HepG2 (cell line): ENCODE data around the gene KCNJ1. TPM values are rescaled to one million over a fixed set of nuclear protein-coding genes. Genes with fewer than 3 reads are reported as not detected.

ENCODE experiments used
- ATAC-seq: fragments of 200-7000 bp; cut with Tn5 transposase; 3 replicates; pipeline ENCODE4 v1.9.1; 2020; ENCODE audit warnings: mild to moderate bottlenecking, moderate library complexity
- BruUV-seq: library from RNA; stranded (reverse); fragments of 400-500 nt; replicated peaks from 2 replicates; lab custom pipeline; 2021; lab: Mats Ljungman, UMichigan
- CTCF ChIA-PET: fragments of 300-600 bp; formaldehyde crosslinking; extraction: SDS; loops from one replicate; lab custom pipeline; 2021; ENCODE audit warnings: low total read pairs, inconsistent platforms, low intra/inter-chr PET ratio; lab: Yijun Ruan, JAX
- POLR2A ChIA-PET: fragments of 350-600 bp; sonication (Branson Sonifier 250); formaldehyde crosslinking; loops from one replicate; lab custom pipeline; 2020; ENCODE audit warnings: antibody characterized with exemption, inconsistent platforms; lab: Yijun Ruan, JAX
- DNase-seq: peaks from one replicate; pipeline ENCODE4 v3.0.0-alpha.2; 2015; ENCODE audit warnings: low spot score
- FAIRE-seq: peaks from 3 replicates; lab custom pipeline; 2011; peaks lifted over from hg19 to GRCh38; lab: Jason Lieb, UNC
- H2AFZ ChIP-seq: one replicate; pipeline ENCODE4 v1.6.1; 2011; ENCODE audit warnings: low read length, inconsistent platforms
- H3K27ac ChIP-seq: fragments of 300-600 bp; 3 replicates; pipeline ENCODE4 v1.8.0; 2011; ENCODE audit warnings: mixed run types, mild to moderate bottlenecking, mixed read lengths, low read length, inconsistent platforms; ENCODE audit not compliant: insufficient read depth; ENCODE audit errors: extremely low read length
- H3K27me3 ChIP-seq, 2 experiments: fragments of 200-600 bp in 1 of 2; 2 replicates in 1 of 2; 3 replicates in 1 of 2; pipeline versions ENCODE4 v1.6.0 to v1.8.0; 2011; ENCODE audit warnings: low read length in 2 of 2, mild to moderate bottlenecking in 2 of 2, moderate library complexity in 2 of 2, inconsistent platforms in 1 of 2; ENCODE audit not compliant: insufficient read depth in 2 of 2, control insufficient read depth in 1 of 2
- H3K36me3 ChIP-seq, 2 experiments: fragments of 200-600 bp in 1 of 2; replicated peaks in 1 of 2; 2 replicates in 1 of 2; 3 replicates in 1 of 2; pipeline versions ENCODE4 v1.5.1 to v1.8.0; 2011; ENCODE audit warnings: low read length in 2 of 2, inconsistent platforms in 1 of 2; ENCODE audit not compliant: insufficient read depth in 2 of 2, control insufficient read depth in 1 of 2
- H3K4me1 ChIP-seq: 2 replicates; pipeline ENCODE4 v1.5.1; 2012; ENCODE audit warnings: low read length, inconsistent platforms; ENCODE audit not compliant: insufficient read depth
- H3K4me2 ChIP-seq: 2 replicates; pipeline ENCODE4 v1.6.0; 2011; ENCODE audit warnings: low read depth, low read length, inconsistent platforms
- H3K4me3 ChIP-seq, 3 experiments: fragments of 200-600 bp in 1 of 3; sonication (generic), shearing (Covaris generic) in 1 of 3; replicated peaks in 1 of 3; 2 replicates each; pipeline ENCODE4 v1.5.1; 2011 to 2016; ENCODE audit warnings: low read length in 3 of 3, inconsistent platforms in 2 of 3, low read depth in 2 of 3, mild to moderate bottlenecking in 2 of 3, control low read depth in 1 of 3, mixed read lengths in 1 of 3; ENCODE audit not compliant: insufficient read depth in 1 of 3
- H3K79me2 ChIP-seq: one replicate; pipeline ENCODE4 v1.6.1; 2011; ENCODE audit warnings: low read length, inconsistent platforms; ENCODE audit not compliant: insufficient read depth
- H3K9ac ChIP-seq: 2 replicates; pipeline ENCODE4 v1.6.0; 2011; ENCODE audit warnings: mild to moderate bottlenecking, low read depth, low read length, inconsistent platforms; ENCODE audit not compliant: insufficient read depth
- H3K9me3 ChIP-seq: 2 replicates; pipeline ENCODE4 v1.5.1; 2012; ENCODE audit warnings: mild to moderate bottlenecking, low read length
- H4K20me1 ChIP-seq: 2 replicates; pipeline ENCODE4 v1.6.0; 2011; ENCODE audit warnings: inconsistent platforms, mild to moderate bottlenecking, low read length, moderate library complexity; ENCODE audit not compliant: insufficient read depth
- AGO1 ChIP-seq: fragments of 200-400 bp; formaldehyde crosslinking; IDR thresholded peaks from 2 replicates; pipeline ENCODE4 v1.6.1; 2017; ENCODE audit warnings: mild to moderate bottlenecking, low read depth, low read length, moderate library complexity; ENCODE audit not compliant: poor library complexity, severe bottlenecking
- E2F1 ChIP-seq: sonication (generic); formaldehyde crosslinking; IDR thresholded peaks from 2 replicates; pipeline ENCODE4 v1.5.0; 2020; ENCODE audit warnings: missing genetic modification reagents
- FOXA1 ChIP-seq, 2 experiments: fragments of 450-650 bp in 1 of 2; sonication (generic) in 1 of 2; formaldehyde crosslinking in 1 of 2; IDR thresholded peaks; 2 replicates each; pipeline versions ENCODE4 v1.4.0 to v1.6.1; 2016 to 2020; ENCODE audit warnings: missing genetic modification reagents in 1 of 2
- HIVEP1 ChIP-seq: sonication (generic); formaldehyde crosslinking; IDR thresholded peaks from 2 replicates; pipeline ENCODE4 v1.4.0; 2020; ENCODE audit warnings: mild to moderate bottlenecking, missing genetic modification reagents
- KDM2A ChIP-seq: sonication (generic); formaldehyde crosslinking; IDR thresholded peaks from 2 replicates; pipeline ENCODE4 v1.4.0; 2020; ENCODE audit warnings: low read depth, missing genetic modification reagents, borderline replicate concordance
- MEIS1 ChIP-seq: sonication (generic); formaldehyde crosslinking; IDR thresholded peaks from 2 replicates; pipeline ENCODE4 v1.9.0; 2021; ENCODE audit warnings: mild to moderate bottlenecking, missing genetic modification reagents, moderate library complexity, borderline replicate concordance
- PCBP2 ChIP-seq: fragments of 200-400 bp; formaldehyde crosslinking; optimal IDR thresholded peaks from 2 replicates; pipeline ENCODE3; 2018; ENCODE audit warnings: low read length, low read depth; ENCODE audit not compliant: poor library complexity, severe bottlenecking
- RBFOX2 ChIP-seq: fragments of 200-400 bp; formaldehyde crosslinking; IDR thresholded peaks from 2 replicates; pipeline ENCODE4 v1.6.1; 2017; ENCODE audit warnings: low read depth, mild to moderate bottlenecking, low read length
- ZNF282 ChIP-seq: fragments of 450-650 bp; IDR thresholded peaks from 2 replicates; pipeline ENCODE4 v1.6.1; 2018; ENCODE audit not compliant: partially characterized antibody
- ZNF747 ChIP-seq: sonication (generic); formaldehyde crosslinking; IDR thresholded peaks from 2 replicates; pipeline ENCODE4 v1.8.1; 2023; ENCODE audit warnings: missing genetic modification reagents, mild to moderate bottlenecking, borderline replicate concordance
- ZNF800 ChIP-seq: sonication (generic); formaldehyde crosslinking; IDR thresholded peaks from 2 replicates; pipeline ENCODE4 v1.4.0; 2020; ENCODE audit warnings: missing genetic modification reagents
- ZSCAN29 ChIP-seq: sonication (generic); formaldehyde crosslinking; conservative IDR thresholded peaks from 2 replicates; pipeline ENCODE4 v1.4.0; 2020; ENCODE audit warnings: mild to moderate bottlenecking, missing genetic modification reagents
- WGBS: methylation state at CpG from one replicate; pipeline ENCODE4 v1.1.6; 2017; ENCODE audit warnings: low lambda C conversion rate; 5-methylcytosine and 5-hydroxymethylcytosine counted together
- in situ Hi-C: cut with HindIII; loops from 2 replicates; pipeline ENCODE4 v1.10.0; 2017; ENCODE audit warnings: low pct_unique_long_range_greater_than_20kb; ENCODE audit not compliant: extremely low pct_ligation_motif_present
- intact Hi-C: fragments of 100-400 bp; cut with micrococcal nuclease; formaldehyde crosslinking; loops from one replicate; pipeline ENCODE4 v1.10.0; 2022; ENCODE audit not compliant: unreplicated experiment
- polyA plus RNA-seq, 8 experiments: library from polyadenylated mRNA; depleted of rRNA in 3 of 8; stranded (reverse) in 7 of 8; unstranded in 1 of 8; fragments of >200 nt; fragmentation: Illumina TruSeq in 4 of 8; extraction: Trizol in 4 of 8; gene quantifications; 2 replicates each; pipeline versions ENCODE4 v1.2.1 to v1.2.3, GENCODE V29; 2011 to 2016; ENCODE audit warnings: low read depth in 4 of 8, missing spikeins in 1 of 8, mixed read lengths in 1 of 8; ENCODE audit not compliant: insufficient read depth in 1 of 8
- total RNA-seq, 5 experiments: library from RNA; depleted of rRNA; stranded (reverse); fragments of >200 nt; fragmentation: Illumina TruSeq; extraction: Trizol; gene quantifications; 2 replicates each; pipeline ENCODE4 v1.2.3, GENCODE V29; 2016; ENCODE audit warnings: low read depth in 1 of 5

KCNJ1 gene
- total and polyA plus RNA-seq, 2 of the 13 experiments (the other 11 are each of a cell fraction or from before 2014, with no cell fraction given): not detected

- intact Hi-C loops: no loop called here
- Histone ChIP-seq H3K27ac (no peak overlapping the region), H3K9ac (no peak overlapping the region), H3K4me1 (0 out of 2 replicates have a peak, but pooled peaks cover 8% of the 10 kb centered on the region), H3K4me2 (no peak overlapping the region), H3K36me3 (no peaks in the 10 kb centered on the region), H3K9me3 (no peaks in the 10 kb centered on the region), H3K4me3 (no peak overlapping the region), H4K20me1 (no peaks in the 10 kb centered on the region), H3K79me2 (no peaks in the 10 kb centered on the region), H2AFZ (no peak overlapping the region), H3K27me3 (peaks cover 6 to 53% of the 10 kb centered on the region in 2 experiments; a peak in 3 of 5 replicates)
- DNase-seq: no peak
- WGBS: no CpG with 5 or more reads among the region's 2 CpGs
- no peak for ATAC-seq
- CTCF ChIA-PET: interaction anchor here (0.7 kb wide), 1 partner anchor 78 kb away, joined by 3 read pairs; no protein-coding TSS in a partner anchor
- FAIRE-seq: no peak
- no peak for TF ChIP-seq RBFOX2
- TF ChIP-seq FOXA1 (IDR thresholded peaks at IDR 0.05): no peak
- TF ChIP-seq FOXA1 (CRISPR knock-in tag; IDR thresholded peaks at IDR 0.05): no peak
- no peak for TF ChIP-seq ZNF800 (CRISPR knock-in tag)
- no peak for TF ChIP-seq HIVEP1
- TF ChIP-seq ZNF747 (CRISPR knock-in tag): no peak
- no peak for TF ChIP-seq E2F1 (CRISPR knock-in tag)
- no peak for TF ChIP-seq KDM2A (CRISPR knock-in tag)
- no peak for TF ChIP-seq ZNF282
- no peak for TF ChIP-seq AGO1
- TF ChIP-seq MEIS1 (CRISPR knock-in tag): no peak
- TF ChIP-seq PCBP2: no peak
- TF ChIP-seq ZSCAN29 (CRISPR knock-in tag): no peak
- in situ Hi-C loops: loop anchor here (25.0 kb wide), 1 partner anchor 809 kb away; no protein-coding TSS in a partner anchor
- no TSS peak for BruUV-seq
- POLR2A ChIA-PET: no interaction called here
Measured at GRCh38 chr11:128878455-128878854, 11.4 kb upstream of the KCNJ1 start.
